IMR-90 (cell line): ENCODE results near the gene TOMM22. TPM values are rescaled to one million over a fixed set of nuclear protein-coding genes. Genes with fewer than 3 reads are reported as not detected.

Experiments used
- ATAC-seq: fragments of 200-7000 bp; cut with Tn5 transposase; 2 replicates; pipeline ENCODE4 v1.9.1; 2020; ENCODE audit warnings: low read depth, mild to moderate bottlenecking, moderate library complexity
- BruUV-seq: library from RNA; stranded (reverse); fragments of 400-500 nt; replicated peaks from 2 replicates; lab custom pipeline; 2021; lab: Mats Ljungman, UMichigan
- CTCF ChIA-PET: fragments of 300-600 bp; formaldehyde crosslinking; extraction: SDS; loops from one replicate; lab custom pipeline; 2021; ENCODE audit warnings: antibody characterized with exemption; lab: Yijun Ruan, JAX
- POLR2A ChIA-PET: fragments of 300-600 bp; sonication (Branson Sonifier 250); formaldehyde crosslinking; loops from one replicate; lab custom pipeline; 2022; ENCODE audit warnings: antibody characterized with exemption; ENCODE audit not compliant: unreplicated experiment; lab: Charles Lee
- DNase-seq: peaks from one replicate; pipeline ENCODE4 v3.0.0; 2013
- H2AFZ ChIP-seq: replicated peaks from 2 replicates; pipeline ENCODE3; 2013; ENCODE audit warnings: low read length, mild to moderate bottlenecking; ENCODE audit not compliant: poor library complexity
- H2AK5ac ChIP-seq: 2 replicates; pipeline ENCODE4 v1.6.1; 2013; ENCODE audit warnings: low read depth, low read length, inconsistent platforms
- H2AK9ac ChIP-seq: replicated peaks from 2 replicates; pipeline ENCODE3; 2013; ENCODE audit warnings: mild to moderate bottlenecking, low read depth, low read length, moderate library complexity; ENCODE audit not compliant: poor library complexity
- H2BK120ac ChIP-seq: 2 replicates; pipeline ENCODE4 v1.6.1; 2013; ENCODE audit warnings: low read depth, low read length, inconsistent platforms
- H2BK15ac ChIP-seq: 3 replicates; pipeline ENCODE4 v1.6.1; 2013; ENCODE audit warnings: low read depth, low read length, inconsistent platforms
- H2BK20ac ChIP-seq: 2 replicates; pipeline ENCODE4 v1.6.1; 2013; ENCODE audit warnings: low read depth, mild to moderate bottlenecking, inconsistent platforms, low read length, moderate library complexity
- H2BK5ac ChIP-seq: 2 replicates; pipeline ENCODE4 v1.6.1; 2013; ENCODE audit warnings: mild to moderate bottlenecking, low read depth, low read length, inconsistent platforms; ENCODE audit not compliant: poor library complexity, severe bottlenecking
- H3K14ac ChIP-seq: replicated peaks from 2 replicates; pipeline ENCODE4 v1.6.1; 2013; ENCODE audit warnings: low read depth, low read length, inconsistent platforms
- H3K18ac ChIP-seq: 2 replicates; pipeline ENCODE4 v1.6.1; 2013; ENCODE audit warnings: low read depth, low read length, control low read depth
- H3K23ac ChIP-seq: 2 replicates; pipeline ENCODE4 v1.6.1; 2013; ENCODE audit warnings: low read depth, low read length, inconsistent platforms
- H3K27ac ChIP-seq: 2 replicates; pipeline ENCODE4 v1.5.1; 2013; ENCODE audit warnings: mild to moderate bottlenecking, control low read depth, low read length; ENCODE audit not compliant: insufficient read depth
- H3K27me3 ChIP-seq: 2 replicates; pipeline ENCODE4 v1.6.1; 2013; ENCODE audit warnings: low read length; ENCODE audit not compliant: control insufficient read depth, insufficient read depth
- H3K36me3 ChIP-seq: 2 replicates; pipeline ENCODE4 v1.6.1; 2013; ENCODE audit warnings: low read length, mixed read lengths; ENCODE audit not compliant: control insufficient read depth, insufficient read depth
- H3K4ac ChIP-seq: 2 replicates; pipeline ENCODE4 v1.6.1; 2013; ENCODE audit warnings: low read depth, low read length, inconsistent platforms
- H3K4me1 ChIP-seq: 2 replicates; pipeline ENCODE4 v1.6.1; 2013; ENCODE audit warnings: low read length, mixed read lengths; ENCODE audit not compliant: control insufficient read depth, insufficient read depth
- H3K4me2 ChIP-seq: 2 replicates; pipeline ENCODE4 v1.6.1; 2013; ENCODE audit warnings: low read depth, mild to moderate bottlenecking, control low read depth, low read length, moderate library complexity
- H3K4me3 ChIP-seq: 2 replicates; pipeline ENCODE4 v1.5.1; 2013; ENCODE audit warnings: low read depth, mild to moderate bottlenecking, control low read depth, low read length, moderate library complexity; ENCODE audit not compliant: insufficient read depth
- H3K56ac ChIP-seq: 2 replicates; pipeline ENCODE4 v1.6.1; 2013; ENCODE audit warnings: low read length, inconsistent platforms; ENCODE audit not compliant: insufficient read depth; ENCODE audit errors: extremely low read depth
- H3K79me1 ChIP-seq, 2 experiments: 2 replicates each; pipeline ENCODE4 v1.6.1; 2013; ENCODE audit warnings: low read length in 2 of 2, inconsistent platforms in 1 of 2, low read depth in 1 of 2
- H3K9ac ChIP-seq: 2 replicates; pipeline ENCODE4 v1.6.1; 2013; ENCODE audit warnings: low read depth, low read length, control low read depth
- H3K9me1 ChIP-seq: 2 replicates; pipeline ENCODE4 v1.6.1; 2013; ENCODE audit warnings: low read length, inconsistent platforms; ENCODE audit not compliant: insufficient read depth
- H3K9me3 ChIP-seq: 2 replicates; pipeline ENCODE4 v1.6.1; 2013; ENCODE audit warnings: low read length; ENCODE audit not compliant: control insufficient read depth, insufficient read depth
- H4K20me1 ChIP-seq: 2 replicates; pipeline ENCODE4 v1.6.1; 2013; ENCODE audit warnings: low read length, inconsistent platforms; ENCODE audit not compliant: insufficient read depth
- H4K5ac ChIP-seq: 2 replicates; pipeline ENCODE4 v1.6.1; 2013; ENCODE audit warnings: mild to moderate bottlenecking, low read depth, low read length, control low read depth
- H4K8ac ChIP-seq, 2 experiments: 2 replicates each; pipeline ENCODE4 v1.6.1; 2013; ENCODE audit warnings: low read depth in 2 of 2, low read length in 2 of 2, control low read depth in 1 of 2, inconsistent platforms in 1 of 2
- H4K91ac ChIP-seq: 2 replicates; pipeline ENCODE4 v1.6.1; 2013; ENCODE audit warnings: low read depth, low read length, inconsistent platforms; ENCODE audit not compliant: insufficient read depth
- NFE2L2 ChIP-seq: fragments of 150-350 bp; IDR thresholded peaks from 2 replicates; pipeline ENCODE4 v1.6.1; 2016; ENCODE audit warnings: low read depth, mild to moderate bottlenecking, low read length
- POLR2A ChIP-seq: IDR thresholded peaks from 2 replicates; pipeline ENCODE4 v1.6.1; 2012; ENCODE audit warnings: mild to moderate bottlenecking, low read depth, low read length
- WGBS, 2 experiments: methylation state at CpG; one replicate each; pipeline versions ENCODE4 v1.1.5 to v1.1.7; 2013; ENCODE audit warnings: missing lambda C conversion rate in 2 of 2; ENCODE audit not compliant: insufficient read length in 1 of 2; ENCODE audit errors: extremely low coverage in 2 of 2; 5-methylcytosine and 5-hydroxymethylcytosine counted together
- dilution Hi-C: fragments of 300-500 bp; cut with HindIII; formaldehyde crosslinking; loops from one replicate; pipeline ENCODE4 v1.14.3; 2018; ENCODE audit warnings: low sequenced_read_pairs; ENCODE audit not compliant: unreplicated experiment
- in situ Hi-C: fragments of 300-500 bp; cut with MboI; formaldehyde crosslinking; loops from 3 replicates; pipeline ENCODE4 v1.14.3; 2019; ENCODE audit warnings: low sequenced_read_pairs, inconsistent platforms, mixed read lengths
- intact Hi-C: fragments of 100-400 bp; cut with micrococcal nuclease; formaldehyde crosslinking; loops from 2 replicates; pipeline ENCODE4 v1.10.0; 2022
- polyA plus RNA-seq, 3 experiments: library from polyadenylated mRNA; depleted of rRNA; stranded (reverse); fragments of >200 nt; gene quantifications; 2 replicates each; pipeline ENCODE4 v1.2.3, GENCODE V29; 2012; ENCODE audit warnings: low replicate concordance in 1 of 3
- total RNA-seq: library from RNA; depleted of rRNA; stranded (reverse); fragments of >200 nt; gene quantifications from 2 replicates; pipeline ENCODE4 v1.2.3, GENCODE V29; 2012

The TOMM22 gene
- total and polyA plus RNA-seq, 2 of the 4 experiments (the other 2 are of a cell fraction) = 38.7 to 78.0 TPM

DNA sequence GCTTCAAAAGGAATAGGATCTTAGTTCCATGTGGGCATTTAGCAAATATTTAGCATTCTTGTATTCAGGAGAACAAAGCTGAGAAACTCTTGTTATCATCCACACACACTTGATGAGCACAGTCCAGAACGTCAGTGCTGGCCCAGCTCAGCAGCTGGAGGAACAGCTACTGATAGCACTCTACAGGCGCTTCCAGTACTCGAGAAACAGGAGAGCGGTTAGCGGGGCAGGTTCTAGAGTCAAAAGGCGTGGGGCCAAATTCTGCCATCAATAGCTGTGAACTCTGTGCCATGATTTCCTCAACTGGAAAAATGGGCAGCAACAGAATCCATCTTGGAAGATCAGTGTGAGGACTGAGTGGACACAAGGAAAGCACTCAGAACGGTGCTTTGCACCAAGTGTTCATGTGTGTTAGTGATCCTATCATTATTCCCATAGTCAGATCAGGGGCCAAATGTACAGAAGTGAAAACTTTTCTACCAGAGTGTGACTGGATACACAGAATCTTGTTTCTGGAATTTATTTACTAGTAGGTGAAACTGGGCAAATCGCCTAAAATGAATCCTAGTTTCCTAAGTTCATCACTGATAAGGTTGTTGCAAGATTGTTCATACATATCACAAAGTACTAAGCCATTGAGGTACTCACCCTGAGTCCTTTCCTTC is 15.8 kb downstream of the TOMM22 start:
- peaks cover 17% of the 10 kb centered on the region; the same call in 1 of the 2 replicates for H4K20me1 ChIP-seq
- H4K91ac ChIP-seq = no peak overlapping the region
- intact Hi-C loops = loop anchor here (2.0 kb wide), 1 partner anchor 17 kb away; the partner anchor contains the start of gene TOMM22
- TF ChIP-seq POLR2A = peak; percentile 27; the same call in 1 of the 2 replicates
- no peak for TF ChIP-seq NFE2L2
- no peak overlapping the region for H2AFZ ChIP-seq
- peak overlapping the region; percentile 48 for H3K4me2 ChIP-seq
- no peak overlapping the region for H2BK20ac ChIP-seq
- no peak overlapping the region for H3K4me3 ChIP-seq
- peak; percentile 58 for DNase-seq
- in situ Hi-C loops = no loop called here
- peak overlapping the region; percentile 73; the same call in 1 of the 2 replicates for H3K23ac ChIP-seq
- H4K5ac ChIP-seq = no peak overlapping the region
- WGBS, 2 experiments = 88% methylated on average over 4 of the region's 8 CpGs; no CpG with 5 or more reads in 1 of the 2 experiments
- 0 out of 2 replicates have a peak overlapping the region, but pooled peaks have one; percentile 3 for H3K4ac ChIP-seq
- H2BK15ac ChIP-seq = no peak overlapping the region
- peaks cover 11% of the 10 kb centered on the region for H3K4me1 ChIP-seq
- H3K27me3 ChIP-seq = no peaks in the 10 kb centered on the region
- H4K8ac ChIP-seq = no peak overlapping the region
- peak overlapping the region; percentile 75 for H2BK5ac ChIP-seq
- no peaks in the 10 kb centered on the region for H3K9me3 ChIP-seq
- peaks cover 17% of the 10 kb centered on the region for H3K9me1 ChIP-seq
- no TSS peak for BruUV-seq
- H2BK120ac ChIP-seq = no peak overlapping the region
- CTCF ChIA-PET = interaction anchor here (0.6 to 2.5 kb wide), 2 partner anchors 16 to 813 kb away, joined by 3 to 7 read pairs; partner anchors contain the start of gene TOMM22
- dilution Hi-C loops = no loop called here
- H3K36me3 ChIP-seq = peaks cover 8% of the 10 kb centered on the region; the same call in 1 of the 2 replicates
- H2AK5ac ChIP-seq = no peak overlapping the region
- H2AK9ac ChIP-seq = no peak overlapping the region
- H3K9ac ChIP-seq = peak overlapping the region; percentile 29; the same call in 1 of the 2 replicates
- no peak for ATAC-seq
- H3K14ac ChIP-seq = peak overlapping the region; percentile 20; the same call in 1 of the 2 replicates
- peaks cover 30 to 69% of the 10 kb centered on the region in 2 experiments for H3K79me1 ChIP-seq
- H3K18ac ChIP-seq = no peak overlapping the region
- POLR2A ChIA-PET = no interaction called here
- peak overlapping the region; percentile 46; the same call in 1 of the 2 replicates for H3K27ac ChIP-seq
- H3K56ac ChIP-seq = no peak overlapping the region
